H1 (cell line): Measurements from ENCODE around the gene PLBD1. TPM values are rescaled to one million over a fixed set of nuclear protein-coding genes. Genes with fewer than 3 reads are reported as not detected.

ENCODE experiments used
- CTCF ChIA-PET: fragments of 300-600 bp; sonication (Branson Sonifier 250); formaldehyde crosslinking; loops from one replicate; lab custom pipeline; 2021; ENCODE audit not compliant: partially characterized antibody; lab: Charles Lee
- POLR2A ChIA-PET: fragments of 300-600 bp; sonication (Branson Sonifier 250); formaldehyde crosslinking; loops from one replicate; lab custom pipeline; 2021; ENCODE audit warnings: inconsistent platforms; ENCODE audit not compliant: partially characterized antibody; lab: Charles Lee
- DNase-seq, 2 experiments: peaks; one replicate each; pipeline versions ENCODE4 v3.0.0 to v3.0.0-alpha.2; 2010 to 2022; ENCODE audit warnings: low spot score in 2 of 2, low read depth in 1 of 2, mixed read lengths in 1 of 2
- FAIRE-seq: peaks from 2 replicates; lab custom pipeline; 2011; peaks lifted over from hg19 to GRCh38; lab: Jason Lieb, UNC
- H2AFZ ChIP-seq: 2 replicates; pipeline ENCODE4 v1.8.1; 2012; ENCODE audit warnings: low read length, inconsistent platforms
- H2AK5ac ChIP-seq: 2 replicates; pipeline ENCODE4 v1.6.1; 2013; ENCODE audit warnings: low read depth, low read length
- H2BK120ac ChIP-seq: replicated peaks from 2 replicates; pipeline ENCODE3; 2013; ENCODE audit warnings: low read depth, low read length, inconsistent platforms
- H2BK12ac ChIP-seq: 2 replicates; pipeline ENCODE4 v1.6.1; 2013; ENCODE audit warnings: low read depth, low read length
- H2BK15ac ChIP-seq: 2 replicates; pipeline ENCODE4 v1.6.1; 2013; ENCODE audit warnings: low read length
- H2BK20ac ChIP-seq: 2 replicates; pipeline ENCODE4 v1.6.1; 2013; ENCODE audit warnings: low read length
- H2BK5ac ChIP-seq: 2 replicates; pipeline ENCODE4 v1.6.1; 2013; ENCODE audit warnings: low read depth, low read length
- H3K14ac ChIP-seq: 2 replicates; pipeline ENCODE4 v1.6.1; 2013; ENCODE audit warnings: inconsistent platforms; ENCODE audit not compliant: insufficient read length
- H3K18ac ChIP-seq: 2 replicates; pipeline ENCODE4 v1.6.1; 2013; ENCODE audit warnings: low read length; ENCODE audit errors: extremely low read depth
- H3K23ac ChIP-seq: 2 replicates; pipeline ENCODE4 v1.6.1; 2013; ENCODE audit warnings: inconsistent platforms; ENCODE audit not compliant: insufficient read length
- H3K23me2 ChIP-seq: 2 replicates; pipeline ENCODE4 v1.6.1; 2013; ENCODE audit warnings: low read depth, low read length
- H3K27ac ChIP-seq: 2 replicates; pipeline ENCODE4 v1.6.1; 2011; ENCODE audit warnings: low read depth, low read length, inconsistent platforms
- H3K27me3 ChIP-seq, 4 experiments: replicated peaks in 1 of 4; 1 replicate in 1 of 4; 2 replicates in 3 of 4; pipeline versions ENCODE4 v1.6.1 to v1.8.1; 2011 to 2013; ENCODE audit warnings: low read length in 3 of 4, mild to moderate bottlenecking in 3 of 4, inconsistent platforms in 2 of 4, mixed read lengths in 2 of 4, moderate library complexity in 1 of 4; ENCODE audit not compliant: control insufficient read depth in 3 of 4, insufficient read depth in 3 of 4; ENCODE audit errors: extremely low read depth in 1 of 4
- H3K36me3 ChIP-seq, 4 experiments: 2 replicates each; pipeline versions ENCODE4 v1.6.1 to v1.8.1; 2011 to 2013; ENCODE audit warnings: mild to moderate bottlenecking in 4 of 4, low read length in 3 of 4, moderate library complexity in 2 of 4, control low read depth in 1 of 4, inconsistent platforms in 1 of 4; ENCODE audit not compliant: insufficient read depth in 4 of 4, control insufficient read depth in 2 of 4
- H3K4ac ChIP-seq: replicated peaks from 2 replicates; pipeline ENCODE3; 2013; ENCODE audit warnings: low read length, low read depth, mixed read lengths, inconsistent platforms; ENCODE audit not compliant: insufficient read length
- H3K4me1 ChIP-seq, 4 experiments: replicated peaks in 1 of 4; 1 replicate in 1 of 4; 2 replicates in 3 of 4; pipeline versions ENCODE4 v1.6.1 to v1.8.1; 2011 to 2013; ENCODE audit warnings: low read length in 3 of 4, inconsistent platforms in 2 of 4, mixed read lengths in 1 of 4; ENCODE audit not compliant: insufficient read depth in 4 of 4, control insufficient read depth in 3 of 4
- H3K4me2 ChIP-seq, 2 experiments: 2 replicates each; pipeline versions ENCODE4 v1.6.1 to v1.8.1; 2011 to 2013; ENCODE audit warnings: low read depth in 2 of 2, low read length in 2 of 2, control low read depth in 1 of 2, inconsistent platforms in 1 of 2, mild to moderate bottlenecking in 1 of 2; ENCODE audit not compliant: insufficient read depth in 1 of 2
- H3K4me3 ChIP-seq, 4 experiments: fragments of 200-600, 300-600 bp in 1 of 4; sonication (generic), shearing (Covaris generic), sonication (Bioruptor Twin) in 1 of 4; 2 replicates each; pipeline versions ENCODE4 v1.5.1 to v1.8.1; 2011 to 2016; ENCODE audit warnings: low read length in 4 of 4, low read depth in 3 of 4, control low read depth in 2 of 4, inconsistent platforms in 2 of 4, mild to moderate bottlenecking in 2 of 4, mixed read lengths in 1 of 4, moderate library complexity in 1 of 4; ENCODE audit not compliant: insufficient read depth in 2 of 4; ENCODE audit errors: extremely low read depth in 1 of 4
- H3K56ac ChIP-seq: replicated peaks from 2 replicates; pipeline ENCODE3; 2013; ENCODE audit warnings: low read depth, mild to moderate bottlenecking, mixed read lengths, low read length, inconsistent platforms; ENCODE audit not compliant: insufficient read length
- H3K79me1 ChIP-seq: 2 replicates; pipeline ENCODE4 v1.6.1; 2013; ENCODE audit warnings: low read depth, low read length, control low read depth
- H3K79me2 ChIP-seq, 2 experiments: 2 replicates each; pipeline versions ENCODE4 v1.6.1 to v1.8.1; 2012 to 2013; ENCODE audit warnings: low read length in 2 of 2, mild to moderate bottlenecking in 2 of 2, inconsistent platforms in 1 of 2; ENCODE audit not compliant: insufficient read depth in 2 of 2, control insufficient read depth in 1 of 2
- H3K9ac ChIP-seq, 4 experiments: replicated peaks in 1 of 4; 1 replicate in 1 of 4; 2 replicates in 3 of 4; pipeline versions ENCODE4 v1.6.1 to v1.8.1; 2011 to 2013; ENCODE audit warnings: low read depth in 3 of 4, low read length in 3 of 4, control low read depth in 2 of 4, mild to moderate bottlenecking in 2 of 4, moderate library complexity in 2 of 4, inconsistent platforms in 1 of 4; ENCODE audit errors: extremely low read depth in 1 of 4
- H3K9me3 ChIP-seq, 2 experiments: 2 replicates each; pipeline versions ENCODE4 v1.6.1 to v1.8.1; 2012 to 2013; ENCODE audit warnings: mild to moderate bottlenecking in 2 of 2, moderate library complexity in 2 of 2, control low read depth in 1 of 2, inconsistent platforms in 1 of 2, low read depth in 1 of 2, low read length in 1 of 2, mixed read lengths in 1 of 2; ENCODE audit not compliant: insufficient read depth in 2 of 2
- H4K20me1 ChIP-seq, 2 experiments: replicated peaks in 1 of 2; 2 replicates each; pipeline versions ENCODE3 to v1.8.1; 2011 to 2013; ENCODE audit warnings: inconsistent platforms in 2 of 2, low read length in 2 of 2, mild to moderate bottlenecking in 1 of 2; ENCODE audit not compliant: insufficient read depth in 2 of 2, control insufficient read depth in 1 of 2
- H4K5ac ChIP-seq: 2 replicates; pipeline ENCODE4 v1.6.1; 2013; ENCODE audit warnings: low read length, low read depth, mixed read lengths, inconsistent platforms; ENCODE audit not compliant: insufficient read length
- H4K8ac ChIP-seq: 2 replicates; pipeline ENCODE4 v1.8.0; 2013; ENCODE audit warnings: mild to moderate bottlenecking, moderate library complexity, low read length, inconsistent platforms; ENCODE audit not compliant: insufficient read depth; ENCODE audit errors: extremely low read depth
- H4K91ac ChIP-seq: replicated peaks from 2 replicates; pipeline ENCODE3; 2013; ENCODE audit warnings: low read length, mixed read lengths, inconsistent platforms; ENCODE audit not compliant: insufficient read length
- BCL11A ChIP-seq, 2 experiments: IDR thresholded peaks; one replicate each; pipeline ENCODE4 v1.6.1; 2011; ENCODE audit warnings: low read depth in 2 of 2, low read length in 2 of 2, mild to moderate bottlenecking in 2 of 2
- GTF2F1 ChIP-seq: IDR thresholded peaks from 2 replicates; pipeline ENCODE4 v1.6.1; 2012; ENCODE audit warnings: low read depth, low read length, improper control_type of control experiment, borderline replicate concordance
- POLR2A ChIP-seq, 2 experiments: IDR thresholded peaks; 1 replicate in 1 of 2; 2 replicates in 1 of 2; pipeline ENCODE4 v1.6.1; 2011; ENCODE audit warnings: low read depth in 2 of 2, low read length in 2 of 2, mild to moderate bottlenecking in 2 of 2; ENCODE audit errors: control extremely low read depth in 1 of 2
- RBBP5 ChIP-seq: IDR thresholded peaks from 2 replicates; pipeline ENCODE4 v1.7.1; 2012; ENCODE audit warnings: low read depth, mild to moderate bottlenecking, inconsistent platforms, low read length, moderate library complexity, borderline replicate concordance
- TEAD4 ChIP-seq: IDR thresholded peaks from 2 replicates; pipeline ENCODE4 v1.6.1; 2012; ENCODE audit warnings: low read depth, low read length, inconsistent platforms, mixed read lengths
- YY1 ChIP-seq: IDR thresholded peaks from 2 replicates; pipeline ENCODE4 v1.6.1; 2011; ENCODE audit warnings: low read depth, mild to moderate bottlenecking, low read length
- WGBS, 2 experiments: shearing (Covaris generic) in 1 of 2; methylation state at CpG; one replicate each; pipeline versions ENCODE4 v1.1.6 to v1.1.7; 2013 to 2015; ENCODE audit warnings: low lambda C conversion rate in 2 of 2, mixed read lengths in 2 of 2, inconsistent platforms in 1 of 2, low coverage in 1 of 2, missing lambda C conversion rate in 1 of 2; ENCODE audit not compliant: insufficient replicate concordance in 2 of 2, insufficient coverage in 1 of 2, insufficient read length in 1 of 2; ENCODE audit errors: extremely low coverage in 1 of 2, missing lambda C conversion rate in 1 of 2; 5-methylcytosine and 5-hydroxymethylcytosine counted together
- polyA plus RNA-seq, 7 experiments: library from polyadenylated mRNA; depleted of rRNA in 3 of 7; stranded (reverse) in 5 of 7; unstranded in 2 of 7; fragments of >200 nt in 5 of 7; fragments of 200-250 nt in 2 of 7; gene quantifications; 1 replicate in 5 of 7; 2 replicates in 1 of 7; 4 replicates in 1 of 7; pipeline versions ENCODE4 v1.2.1 to v1.2.3, GENCODE V29; 2011 to 2013; ENCODE audit warnings: missing spikeins in 2 of 7, mixed read lengths in 2 of 7
- total RNA-seq: library from RNA; stranded (reverse); fragmentation: NEBNext Ultra II Directional; extraction: Animal tissue kit (Norgen Biotek cat#: 25700); gene quantifications from 2 replicates; pipeline ENCODE4 v1.2.1, GENCODE V29; 2021

The PLBD1 gene
- total and polyA plus RNA-seq, 2 of the 8 experiments (the other 6 are each of a cell fraction or from before 2014, with no cell fraction given): 6.3 to 12.3 TPM

- no peak overlapping the region for H2AFZ ChIP-seq
- H4K91ac ChIP-seq: no peak overlapping the region
- H3K79me2 ChIP-seq: no peaks in the 10 kb centered on the region
- H2AK5ac ChIP-seq: no peak overlapping the region
- ChIA-PET POLR2A (interaction anchor here (0.7 kb wide), 1 partner anchor 48 kb away, joined by 3 read pairs; no protein-coding TSS in a partner anchor), CTCF (no interaction called here)
- H3K56ac ChIP-seq: no peak overlapping the region
- no peak overlapping the region for H3K23ac ChIP-seq
- no peak overlapping the region for H4K5ac ChIP-seq
- H3K4me2 ChIP-seq: no peak overlapping the region
- no peak overlapping the region for H3K18ac ChIP-seq
- no peaks in the 10 kb centered on the region for H3K9me3 ChIP-seq
- no peak for DNase-seq
- H3K4ac ChIP-seq: no peak overlapping the region
- no peak overlapping the region for H2BK12ac ChIP-seq
- H3K4me1 ChIP-seq: peaks cover 0 to 3% (median 0%) of the 10 kb centered on the region in 4 experiments; a peak in 3 of 7 replicates
- no peak overlapping the region for H3K4me3 ChIP-seq
- no peaks in the 10 kb centered on the region for H3K36me3 ChIP-seq
- WGBS, 2 experiments: 95% methylated on average over 2 of the region's 2 CpGs; no CpG with 5 or more reads in 1 of the 2 experiments
- no peaks in the 10 kb centered on the region for H4K20me1 ChIP-seq
- no peak overlapping the region for H4K8ac ChIP-seq
- no peak overlapping the region for H3K14ac ChIP-seq
- no peak overlapping the region for H2BK120ac ChIP-seq
- no peak overlapping the region for H2BK5ac ChIP-seq
- H3K27ac ChIP-seq: no peak overlapping the region
- peaks cover 11% of the 10 kb centered on the region; the same call in 1 of the 2 replicates for H3K23me2 ChIP-seq
- H3K79me1 ChIP-seq: no peaks in the 10 kb centered on the region; the same call in 1 of the 2 replicates
- H3K27me3 ChIP-seq: peaks cover 0 to 5% (median 1%) of the 10 kb centered on the region in 4 experiments; a peak in 2 of 7 replicates
- no peak overlapping the region for H3K9ac ChIP-seq
- no peak for FAIRE-seq
- no peak overlapping the region for H2BK15ac ChIP-seq
- H2BK20ac ChIP-seq: no peak overlapping the region
- TF ChIP-seq YY1: no peak
- no peak for TF ChIP-seq BCL11A (IDR thresholded peaks at IDR 0.05; ENCODE audit: low read depth in 2 of 2, low read length in 2 of 2)
- TF ChIP-seq RBBP5: no peak
- TF ChIP-seq GTF2F1: no peak
- TF ChIP-seq TEAD4: no peak
- TF ChIP-seq POLR2A (IDR thresholded peaks at IDR 0.05; ENCODE audit: control extremely low read depth in 1 of 2, low read depth in 2 of 2, low read length in 2 of 2): no peak
These were observed 3.2 kb downstream of the PLBD1 start for GRCh38 chr12:14564336-14564959.
